PC-9 (cell line): Measurements from ENCODE around the gene NOC3L.
A peak's percentile ranks its signal among the peaks of the same experiment; 100 is the strongest.

ENCODE experiments used
- CTCF ChIP-seq: fragments of 200-600 bp; sonication (generic); conservative IDR thresholded peaks from 2 replicates; pipeline ENCODE4 v1.6.1; 2017; ENCODE audit warnings: mixed run types, antibody characterized with exemption, mild to moderate bottlenecking, moderate library complexity
- EZH2 ChIP-seq: fragments of 200-600 bp; sonication (generic); IDR thresholded peaks from 2 replicates; pipeline ENCODE4 v1.8.0; 2017; ENCODE audit warnings: antibody characterized with exemption, low read depth

GRCh38 chr10:94363251-94363565 is 469 bp upstream of the NOC3L start:
- TF ChIP-seq CTCF (peak; percentile 29; the same call in 1 of the 2 replicates), EZH2 (no peak)
